Measurements from ENCODE around the gene LRRC75A. TPM values are rescaled to one million over a fixed set of nuclear protein-coding genes. Genes with fewer than 3 reads are reported as not detected.

Gene LRRC75A
- total and polyA plus RNA-seq, 2 donors (not counting 1 experiment from before 2014, with no cell fraction given): 2.0 to 3.4 TPM

- Histone ChIP-seq H3K27ac (ENCODE audit: low read length in 2 of 2) (no peak overlapping the region), H3K27me3 (replicated peaks in 1 of 4; ENCODE audit: control extremely low read depth in 1 of 4, control insufficient read depth in 3 of 4, insufficient read depth in 4 of 4, low read length in 3 of 4) (peaks cover 0 to 14% (median 7%) of the 10 kb centered on the region in 4 experiments), H3K9ac (ENCODE audit: low read length) (no peak overlapping the region), H3K4me2 (replicated peaks; ENCODE audit: low read depth, low read length, poor library complexity, severe bottlenecking) (no peak overlapping the region), H2AFZ (ENCODE audit: insufficient read depth, low read depth, low read length, poor library complexity, severe bottlenecking) (peak overlapping the region; percentile 19), H3K79me2 (ENCODE audit: control insufficient read depth, insufficient read depth, low read length) (no peaks in the 10 kb centered on the region), H3K36me3 (replicated peaks in 1 of 2; ENCODE audit: control extremely low read depth in 1 of 2, control insufficient read depth in 1 of 2, extremely low read depth in 1 of 2, insufficient read depth in 2 of 2, low read length in 1 of 2) (no peaks in the 10 kb centered on the region), H4K20me1 (ENCODE audit: control insufficient read depth, insufficient read depth, low read length, poor library complexity, severe bottlenecking) (no peaks in the 10 kb centered on the region), H3K9me3 (ENCODE audit: control extremely low read depth in 1 of 3, control insufficient read depth in 2 of 3, insufficient read depth in 1 of 3, low read length in 2 of 3) (no peaks in the 10 kb centered on the region), H3K4me1 (ENCODE audit: control insufficient read depth in 2 of 2, insufficient read depth in 2 of 2, low read length in 2 of 2) (peaks cover 0 to 4% of the 10 kb centered on the region in 2 donors), H3K4me3 (ENCODE audit: control extremely low read depth in 1 of 5, extremely low read depth in 1 of 5, insufficient read depth in 1 of 5, low read depth in 2 of 5, low read length in 4 of 5) (no peak overlapping the region)
- intact Hi-C loops (cut with micrococcal nuclease): no loop called here
- ChIA-PET POLR2A (interaction anchor here (1.0 kb wide), 1 partner anchor 10 kb away, joined by 3 read pairs; no protein-coding TSS in a partner anchor), CTCF (interaction anchor here (1.7 to 4.0 kb wide), 2 partner anchors 9 to 148 kb away, joined by 6 to 27 read pairs; no protein-coding TSS in a partner anchor)
- TF ChIP-seq CTCF (IDR thresholded peaks at IDR 0.05) (no peak), EZH2 (IDR thresholded peaks at IDR 0.05; ENCODE audit: borderline replicate concordance, insufficient read depth, low read depth, low read length, poor library complexity, severe bottlenecking) (no peak)
- H3K27me3 Mint-ChIP-seq: peaks cover 34% of the 10 kb centered on the region
- H3K4me1 Mint-ChIP-seq: peaks cover 5% of the 10 kb centered on the region
- ATAC-seq (ENCODE audit: low read depth) (no peak), DNase-seq (no peak)
- 50% methylated on average over 1 of the region's 1 CpG for WGBS (ENCODE audit: insufficient coverage)
- H3K9me3 Mint-ChIP-seq (ENCODE audit: insufficient read depth): no peaks in the 10 kb centered on the region
- no peak overlapping the region for H3K4me3 Mint-ChIP-seq
- no peak overlapping the region for H3K27ac Mint-ChIP-seq
Measured at GRCh38 chr17:16511593-16511992, 19.6 kb upstream of the LRRC75A start.

- Histone ChIP-seq H3K27ac (ENCODE audit: low read length in 2 of 2) (no peak overlapping the region), H2AFZ (ENCODE audit: insufficient read depth, low read depth, low read length, poor library complexity, severe bottlenecking) (no peak overlapping the region), H3K4me2 (replicated peaks; ENCODE audit: low read depth, low read length, poor library complexity, severe bottlenecking) (no peak overlapping the region), H3K36me3 (replicated peaks in 1 of 2; ENCODE audit: control extremely low read depth in 1 of 2, control insufficient read depth in 1 of 2, extremely low read depth in 1 of 2, insufficient read depth in 2 of 2, low read length in 1 of 2) (no peaks in the 10 kb centered on the region), H3K4me1 (ENCODE audit: control insufficient read depth in 2 of 2, insufficient read depth in 2 of 2, low read length in 2 of 2) (peaks cover 0 to 4% of the 10 kb centered on the region in 2 donors), H3K79me2 (ENCODE audit: control insufficient read depth, insufficient read depth, low read length) (no peaks in the 10 kb centered on the region), H3K9me3 (ENCODE audit: control extremely low read depth in 1 of 3, control insufficient read depth in 2 of 3, insufficient read depth in 1 of 3, low read length in 2 of 3) (no peaks in the 10 kb centered on the region), H3K9ac (ENCODE audit: low read length) (no peak overlapping the region), H3K27me3 (replicated peaks in 1 of 4; ENCODE audit: control extremely low read depth in 1 of 4, control insufficient read depth in 3 of 4, insufficient read depth in 4 of 4, low read length in 3 of 4) (peaks cover 0 to 4% (median 0%) of the 10 kb centered on the region in 4 experiments), H4K20me1 (ENCODE audit: control insufficient read depth, insufficient read depth, low read length, poor library complexity, severe bottlenecking) (no peaks in the 10 kb centered on the region), H3K4me3 (ENCODE audit: control extremely low read depth in 1 of 5, extremely low read depth in 1 of 5, insufficient read depth in 1 of 5, low read depth in 2 of 5, low read length in 4 of 5) (no peak overlapping the region)
- H3K9me3 Mint-ChIP-seq (ENCODE audit: insufficient read depth): no peaks in the 10 kb centered on the region
- no peak for ATAC-seq (ENCODE audit: low read depth)
- H3K4me1 Mint-ChIP-seq: peaks cover 5% of the 10 kb centered on the region
- ChIA-PET CTCF (interaction anchor here (1.3 kb wide), 1 partner anchor 14 kb away, joined by 7 read pairs; no protein-coding TSS in a partner anchor), POLR2A (no interaction called here)
- no peak overlapping the region for H3K27ac Mint-ChIP-seq
- TF ChIP-seq CTCF (IDR thresholded peaks at IDR 0.05): no peak
- TF ChIP-seq EZH2 (IDR thresholded peaks at IDR 0.05; ENCODE audit: borderline replicate concordance, insufficient read depth, low read depth, low read length, poor library complexity, severe bottlenecking): no peak
- intact Hi-C loops (cut with micrococcal nuclease): no loop called here
- no peak for DNase-seq
- no peak overlapping the region for H3K4me3 Mint-ChIP-seq
- WGBS (ENCODE audit: insufficient coverage): 88% methylated on average over 8 of the region's 8 CpGs
- H3K27me3 Mint-ChIP-seq: peaks cover 10% of the 10 kb centered on the region
Measured at GRCh38 chr17:16507918-16508533, 16.0 kb upstream of the LRRC75A start.

All from B cell (primary cell).